Keratinocyte (primary cell): ENCODE results near the gene TNFRSF4. TPM values are rescaled to one million over a fixed set of nuclear protein-coding genes. Genes with fewer than 3 reads are reported as not detected.

Experiments
- DNase-seq: peaks from one replicate; pipeline ENCODE4 v3.0.0-alpha.2; 2011; ENCODE audit warnings: low read depth, missing footprints, low spot score
- FAIRE-seq: peaks from 2 replicates; lab custom pipeline; 2011; peaks lifted over from hg19 to GRCh38; lab: Jason Lieb, UNC
- H2AFZ ChIP-seq: 2 replicates; pipeline ENCODE4 v1.6.0; 2012; ENCODE audit warnings: low read length, control low read depth, inconsistent platforms; ENCODE audit not compliant: control insufficient read depth
- H3K27ac ChIP-seq: 2 replicates; pipeline ENCODE4 v1.5.1; 2011; ENCODE audit warnings: low read length; ENCODE audit not compliant: control insufficient read depth, insufficient read depth
- H3K27me3 ChIP-seq: 3 replicates; pipeline ENCODE4 v1.6.0; 2011; ENCODE audit warnings: low read length; ENCODE audit not compliant: control insufficient read depth, insufficient read depth; ENCODE audit errors: extremely low read depth
- H3K36me3 ChIP-seq, 2 experiments: 2 replicates in 1 of 2; 3 replicates in 1 of 2; pipeline ENCODE4 v1.5.1; 2011; ENCODE audit warnings: low read length in 2 of 2, mild to moderate bottlenecking in 1 of 2; ENCODE audit not compliant: control insufficient read depth in 2 of 2, insufficient read depth in 2 of 2; ENCODE audit errors: extremely low read depth in 1 of 2
- H3K4me1 ChIP-seq: 3 replicates; pipeline ENCODE4 v1.5.1; 2011; ENCODE audit warnings: low read length; ENCODE audit not compliant: control insufficient read depth, insufficient read depth; ENCODE audit errors: extremely low read depth
- H3K4me2 ChIP-seq: 3 replicates; pipeline ENCODE4 v1.6.0; 2011; ENCODE audit warnings: low read depth, low read length; ENCODE audit not compliant: control insufficient read depth, insufficient read depth; ENCODE audit errors: extremely low read depth
- H3K4me3 ChIP-seq, 3 experiments: fragments of 200-600 bp in 1 of 3; sonication (generic) in 1 of 3; 2 replicates in 2 of 3; 3 replicates in 1 of 3; pipeline ENCODE4 v1.5.1; 2011 to 2016; ENCODE audit warnings: low read length in 3 of 3, mild to moderate bottlenecking in 3 of 3, control low read depth in 2 of 3, inconsistent platforms in 1 of 3, low read depth in 1 of 3, mixed read lengths in 1 of 3, mixed run types in 1 of 3, moderate library complexity in 1 of 3; ENCODE audit not compliant: control insufficient read depth in 2 of 3, insufficient read depth in 2 of 3; ENCODE audit errors: extremely low read depth in 1 of 3
- H3K79me2 ChIP-seq: 2 replicates; pipeline ENCODE4 v1.6.0; 2012; ENCODE audit warnings: low read length; ENCODE audit not compliant: control insufficient read depth, insufficient read depth
- H3K9ac ChIP-seq: 3 replicates; pipeline ENCODE4 v1.6.0; 2011; ENCODE audit warnings: low read length; ENCODE audit not compliant: control insufficient read depth, insufficient read depth; ENCODE audit errors: extremely low read depth
- H3K9me1 ChIP-seq: 3 replicates; pipeline ENCODE4 v1.6.0; 2011; ENCODE audit warnings: low read length; ENCODE audit not compliant: control insufficient read depth, insufficient read depth; ENCODE audit errors: extremely low read depth
- H3K9me3 ChIP-seq: 2 replicates; pipeline ENCODE4 v1.5.1; 2012; ENCODE audit warnings: low read depth, low read length; ENCODE audit not compliant: control insufficient read depth
- H4K20me1 ChIP-seq: 3 replicates; pipeline ENCODE4 v1.6.0; 2011; ENCODE audit warnings: low read length; ENCODE audit not compliant: control insufficient read depth, insufficient read depth; ENCODE audit errors: extremely low read depth
- CTCF ChIP-seq, 3 experiments: IDR thresholded peaks in 1 of 3; conservative IDR thresholded peaks in 1 of 3; optimal IDR thresholded peaks in 1 of 3; 2 replicates in 2 of 3; 3 replicates in 1 of 3; pipeline versions ENCODE3 to v1.5.1; 2011; ENCODE audit warnings: low read length in 3 of 3, mild to moderate bottlenecking in 3 of 3, moderate library complexity in 2 of 3, control low read depth in 1 of 3, inconsistent platforms in 1 of 3; ENCODE audit not compliant: insufficient read depth in 2 of 3; ENCODE audit errors: extremely low read depth in 1 of 3
- EZH2 ChIP-seq: IDR thresholded peaks from one replicate; pipeline ENCODE4 v1.6.1; 2012; ENCODE audit warnings: inconsistent platforms, mild to moderate bottlenecking, low read length, moderate library complexity
- dilution Hi-C: fragments of 300-500 bp; cut with MboI; formaldehyde crosslinking; loops from one replicate; pipeline ENCODE4 v1.7.0; 2020; ENCODE audit warnings: low sequenced_read_pairs; ENCODE audit not compliant: extremely low pct_ligation_motif_present
- polyA plus RNA-seq, 5 experiments: library from polyadenylated mRNA; depleted of rRNA in 3 of 5; stranded (reverse) in 3 of 5; stranded (forward) in 1 of 5; unstranded in 1 of 5; fragments of >200 nt; gene quantifications; 1 replicate in 1 of 5; 2 replicates in 3 of 5; 3 replicates in 1 of 5; pipeline versions ENCODE4 v1.2.1 to v1.2.3, GENCODE V29; 2011 to 2012; ENCODE audit warnings: missing spikeins in 2 of 5, low read depth in 1 of 5, low replicate concordance in 1 of 5

TNFRSF4 gene
- polyA plus RNA-seq, 1 donor (not counting 4 experiments of a cell fraction or from before 2014, with no cell fraction given), result not detected

DNA sequence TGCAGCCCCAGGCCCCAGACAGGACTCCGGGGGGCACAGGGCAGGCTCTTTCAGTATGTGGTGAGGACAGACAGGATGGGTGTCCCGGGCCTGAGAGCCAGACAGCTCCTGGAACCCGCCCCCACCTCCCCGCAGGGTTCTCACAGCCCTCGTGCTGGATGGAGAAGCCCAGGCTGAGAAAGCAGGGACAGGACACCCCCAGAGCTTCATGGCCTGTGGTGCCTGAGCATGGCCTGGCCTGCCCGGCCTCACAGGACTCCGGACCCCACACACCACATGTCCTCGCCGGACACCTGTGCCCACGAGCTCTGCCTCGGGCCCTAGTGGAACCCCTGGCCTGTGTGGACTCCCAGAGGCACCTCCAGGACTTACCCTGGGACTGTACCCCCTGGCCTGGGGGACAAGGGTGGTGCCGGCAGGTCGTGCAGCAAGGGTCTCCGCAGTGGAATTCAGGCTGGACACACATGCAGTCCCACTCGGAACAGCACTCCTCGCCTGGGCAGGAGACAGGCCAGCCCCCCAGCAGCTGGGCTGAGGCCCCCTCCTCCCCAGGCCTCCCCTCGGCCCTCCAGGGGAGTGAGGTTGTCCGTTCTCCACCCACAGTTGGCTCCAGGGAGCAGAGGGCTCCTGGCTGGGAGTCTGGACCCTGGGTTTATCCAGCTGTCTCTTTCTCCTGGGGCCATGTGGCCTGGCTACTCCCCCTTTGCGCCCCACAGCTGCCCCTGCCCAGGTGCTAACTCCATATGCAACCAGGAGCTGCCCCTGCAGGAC lies 8.8 kb downstream of the TNFRSF4 start:
- H3K4me3 ChIP-seq, result no peak overlapping the region

GRCh38 chr1:1204425-1204920 lies 9.5 kb downstream of the TNFRSF4 start:
- no peak for TF ChIP-seq EZH2
- no peak for TF ChIP-seq CTCF (optimal IDR thresholded peaks at IDR 0.05 in 1 of 3, IDR thresholded peaks at IDR 0.05 in 1 of 3, conservative IDR thresholded peaks at IDR 0.05 in 1 of 3; ENCODE audit: extremely low read depth in 1 of 3, insufficient read depth in 2 of 3, low read length in 3 of 3)
- Histone ChIP-seq H3K79me2 (no peaks in the 10 kb centered on the region), H3K27ac (no peak overlapping the region), H3K36me3 (no peaks in the 10 kb centered on the region), H2AFZ (no peak overlapping the region), H3K4me2 (no peak overlapping the region), H3K9me1 (no peaks in the 10 kb centered on the region), H3K27me3 (peaks cover 44% of the 10 kb centered on the region), H3K4me3 (no peak overlapping the region), H4K20me1 (no peaks in the 10 kb centered on the region), H3K4me1 (peaks cover 6% of the 10 kb centered on the region), H3K9me3 (no peaks in the 10 kb centered on the region), H3K9ac (no peak overlapping the region)
- DNase-seq, result no peak
- no peak for FAIRE-seq
- dilution Hi-C loops, result no loop called here

More for the DNA sequence above, 8.8 kb downstream of the TNFRSF4 start:
- Histone ChIP-seq H4K20me1 (no peaks in the 10 kb centered on the region), H3K27ac (no peak overlapping the region), H3K9me1 (no peaks in the 10 kb centered on the region), H3K79me2 (no peaks in the 10 kb centered on the region), H3K9me3 (no peaks in the 10 kb centered on the region), H3K36me3 (no peaks in the 10 kb centered on the region), H3K27me3 (peaks cover 44% of the 10 kb centered on the region), H2AFZ (no peak overlapping the region), H3K9ac (no peak overlapping the region), H3K4me1 (peaks cover 6% of the 10 kb centered on the region), H3K4me2 (no peak overlapping the region)
- DNase-seq (no peak), FAIRE-seq (no peak)
- TF ChIP-seq EZH2 (no peak), CTCF (optimal IDR thresholded peaks at IDR 0.05 in 1 of 3, IDR thresholded peaks at IDR 0.05 in 1 of 3, conservative IDR thresholded peaks at IDR 0.05 in 1 of 3; ENCODE audit: extremely low read depth in 1 of 3, insufficient read depth in 2 of 3, low read length in 3 of 3) (no peak)
- dilution Hi-C loops, result no loop called here
